Keratinocyte (primary cell): ENCODE data around the gene GSTT2B.

Experiments
- EZH2 ChIP-seq: IDR thresholded peaks from one replicate; pipeline ENCODE4 v1.6.1; 2012; ENCODE audit warnings: inconsistent platforms, mild to moderate bottlenecking, low read length, moderate library complexity
- TF ChIP-seq, protein P1 (sequence below), 3 experiments: IDR thresholded peaks in 1 of 3; conservative IDR thresholded peaks in 1 of 3; optimal IDR thresholded peaks in 1 of 3; 2 replicates in 2 of 3; 3 replicates in 1 of 3; pipeline versions ENCODE3 to v1.5.1; 2011; ENCODE audit warnings: low read length in 3 of 3, mild to moderate bottlenecking in 3 of 3, moderate library complexity in 2 of 3, control low read depth in 1 of 3, inconsistent platforms in 1 of 3; ENCODE audit not compliant: insufficient read depth in 2 of 3; ENCODE audit errors: extremely low read depth in 1 of 3

DNA sequence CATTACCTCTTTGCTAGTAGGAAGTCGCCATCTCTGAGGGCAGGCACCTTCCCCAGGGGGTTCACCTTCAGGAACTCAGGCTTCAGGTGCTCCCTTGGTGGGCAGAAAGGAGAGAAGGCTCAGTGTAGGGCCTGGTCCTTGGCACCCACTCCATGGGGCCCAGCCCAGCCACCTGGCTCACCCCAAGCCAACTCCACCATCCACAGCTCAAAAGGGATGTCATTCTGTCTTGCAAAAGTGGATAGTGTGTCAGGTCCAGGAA lies 47.0 kb upstream of the GSTT2B start:
- TF ChIP-seq, protein P1, sequence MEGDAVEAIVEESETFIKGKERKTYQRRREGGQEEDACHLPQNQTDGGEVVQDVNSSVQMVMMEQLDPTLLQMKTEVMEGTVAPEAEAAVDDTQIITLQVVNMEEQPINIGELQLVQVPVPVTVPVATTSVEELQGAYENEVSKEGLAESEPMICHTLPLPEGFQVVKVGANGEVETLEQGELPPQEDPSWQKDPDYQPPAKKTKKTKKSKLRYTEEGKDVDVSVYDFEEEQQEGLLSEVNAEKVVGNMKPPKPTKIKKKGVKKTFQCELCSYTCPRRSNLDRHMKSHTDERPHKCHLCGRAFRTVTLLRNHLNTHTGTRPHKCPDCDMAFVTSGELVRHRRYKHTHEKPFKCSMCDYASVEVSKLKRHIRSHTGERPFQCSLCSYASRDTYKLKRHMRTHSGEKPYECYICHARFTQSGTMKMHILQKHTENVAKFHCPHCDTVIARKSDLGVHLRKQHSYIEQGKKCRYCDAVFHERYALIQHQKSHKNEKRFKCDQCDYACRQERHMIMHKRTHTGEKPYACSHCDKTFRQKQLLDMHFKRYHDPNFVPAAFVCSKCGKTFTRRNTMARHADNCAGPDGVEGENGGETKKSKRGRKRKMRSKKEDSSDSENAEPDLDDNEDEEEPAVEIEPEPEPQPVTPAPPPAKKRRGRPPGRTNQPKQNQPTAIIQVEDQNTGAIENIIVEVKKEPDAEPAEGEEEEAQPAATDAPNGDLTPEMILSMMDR (optimal IDR thresholded peaks at IDR 0.05 in 1 of 3, IDR thresholded peaks at IDR 0.05 in 1 of 3, conservative IDR thresholded peaks at IDR 0.05 in 1 of 3; ENCODE audit: extremely low read depth in 1 of 3, insufficient read depth in 2 of 3, low read length in 3 of 3) = no peak
- TF ChIP-seq EZH2 = no peak
